Ovary (tissue), 3 donors: ENCODE measurements around the gene FILIP1L.

ENCODE experiments used
- POLR2A ChIP-seq: fragments of 450-650 bp; IDR thresholded peaks from one replicate; pipeline ENCODE4 v1.6.1; 2017; ENCODE audit warnings: antibody characterized with exemption, mild to moderate bottlenecking, moderate library complexity
- TF ChIP-seq, protein P1 (sequence below), 3 donors: fragments of 450-650 bp in 2 of 3; fragments of 200-600 bp in 1 of 3; IDR thresholded peaks; one replicate each; pipeline versions ENCODE4 v1.5.1 to v1.8.0; 2016 to 2022; ENCODE audit warnings: antibody characterized with exemption in 3 of 3, mild to moderate bottlenecking in 1 of 3
- donor health status: DM: no; HTN: no; CAD: no.

DNA sequence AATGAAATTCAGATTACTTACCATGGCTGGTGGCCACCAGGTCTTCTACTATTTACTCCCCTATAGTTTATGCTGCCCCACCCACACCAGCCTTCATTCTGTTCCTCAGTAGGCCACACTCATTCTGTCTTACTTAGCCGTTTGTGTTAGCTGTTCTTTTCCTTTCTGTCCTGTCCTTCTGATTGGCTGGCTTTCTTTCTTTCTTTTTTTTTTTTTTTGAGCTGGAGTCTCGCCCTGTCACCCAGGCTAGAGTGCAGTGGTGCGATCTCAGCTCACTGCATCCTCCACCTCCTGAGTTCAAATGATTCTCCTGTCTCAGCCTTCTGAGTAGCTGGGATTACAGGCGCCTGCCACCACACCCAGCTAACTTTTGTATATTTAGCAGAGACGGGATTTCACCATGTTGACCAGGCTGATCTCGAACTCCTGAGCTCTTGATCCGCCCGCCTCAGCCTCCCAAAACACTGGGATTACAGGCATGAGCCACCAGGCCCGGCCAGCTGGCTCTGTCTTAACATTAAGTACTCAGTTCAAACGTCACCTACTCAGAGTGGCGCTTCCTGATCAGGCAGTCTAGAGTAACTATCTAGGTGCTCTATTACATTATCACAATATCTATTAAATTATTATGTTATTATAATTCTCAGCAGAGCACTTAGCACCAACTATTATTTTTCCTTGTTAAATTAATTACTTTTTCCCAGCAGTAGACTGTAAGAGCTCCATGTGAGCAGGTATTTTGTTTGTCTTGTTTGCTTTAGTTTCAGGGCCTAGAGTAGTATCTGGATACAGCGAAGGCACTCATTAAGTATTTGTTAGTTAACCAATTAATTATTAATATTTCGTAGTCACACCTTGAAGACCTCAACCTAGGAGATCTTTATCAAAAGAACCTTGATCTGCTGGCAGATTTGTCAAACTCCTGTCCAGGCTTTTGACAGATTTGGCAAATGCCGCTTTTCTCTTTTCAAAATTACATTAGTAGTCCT, 290.3 kb downstream of the FILIP1L start:
- TF ChIP-seq, protein P1, sequence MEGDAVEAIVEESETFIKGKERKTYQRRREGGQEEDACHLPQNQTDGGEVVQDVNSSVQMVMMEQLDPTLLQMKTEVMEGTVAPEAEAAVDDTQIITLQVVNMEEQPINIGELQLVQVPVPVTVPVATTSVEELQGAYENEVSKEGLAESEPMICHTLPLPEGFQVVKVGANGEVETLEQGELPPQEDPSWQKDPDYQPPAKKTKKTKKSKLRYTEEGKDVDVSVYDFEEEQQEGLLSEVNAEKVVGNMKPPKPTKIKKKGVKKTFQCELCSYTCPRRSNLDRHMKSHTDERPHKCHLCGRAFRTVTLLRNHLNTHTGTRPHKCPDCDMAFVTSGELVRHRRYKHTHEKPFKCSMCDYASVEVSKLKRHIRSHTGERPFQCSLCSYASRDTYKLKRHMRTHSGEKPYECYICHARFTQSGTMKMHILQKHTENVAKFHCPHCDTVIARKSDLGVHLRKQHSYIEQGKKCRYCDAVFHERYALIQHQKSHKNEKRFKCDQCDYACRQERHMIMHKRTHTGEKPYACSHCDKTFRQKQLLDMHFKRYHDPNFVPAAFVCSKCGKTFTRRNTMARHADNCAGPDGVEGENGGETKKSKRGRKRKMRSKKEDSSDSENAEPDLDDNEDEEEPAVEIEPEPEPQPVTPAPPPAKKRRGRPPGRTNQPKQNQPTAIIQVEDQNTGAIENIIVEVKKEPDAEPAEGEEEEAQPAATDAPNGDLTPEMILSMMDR (IDR thresholded peaks at IDR 0.05) = no peak
- no peak for TF ChIP-seq POLR2A
